PC-3 (cell line): ENCODE measurements around the gene MAML2. TPM values are rescaled to one million over a fixed set of nuclear protein-coding genes. Genes with fewer than 3 reads are reported as not detected.

Experiments
- ATAC-seq: fragments of 200-7000 bp; cut with Tn5 transposase; 2 replicates; pipeline ENCODE4 v1.9.1; 2020; ENCODE audit warnings: mild to moderate bottlenecking, moderate library complexity
- BruUV-seq: library from RNA; stranded (reverse); fragments of 400-500 nt; replicated peaks from 2 replicates; lab custom pipeline; 2021; lab: Mats Ljungman, UMichigan
- CTCF ChIA-PET: fragments of 300-600 bp; sonication (Branson Sonifier 250); formaldehyde crosslinking; loops from one replicate; lab custom pipeline; 2022; ENCODE audit warnings: antibody characterized with exemption; lab: Charles Lee
- POLR2A ChIA-PET: fragments of 300-600 bp; sonication (Branson Sonifier 250); formaldehyde crosslinking; loops from one replicate; lab custom pipeline; 2022; ENCODE audit warnings: antibody characterized with exemption; ENCODE audit not compliant: unreplicated experiment; lab: Charles Lee
- DNase-seq: peaks from one replicate; pipeline ENCODE4 v3.0.0-alpha.2; 2015
- H2AFZ ChIP-seq: fragments of 300-600 bp; sonication (generic); 2 replicates; pipeline ENCODE4 v1.6.0; 2016; ENCODE audit warnings: antibody characterized with exemption, low read length
- H3F3A ChIP-seq: fragments of 300-600 bp; sonication (generic); one replicate; pipeline ENCODE4 v1.6.0; 2017; ENCODE audit warnings: antibody characterized with exemption, low read length, control low read depth, mild to moderate bottlenecking; ENCODE audit not compliant: unreplicated experiment
- H3K27ac ChIP-seq: fragments of 300-600 bp; sonication (generic); 2 replicates; pipeline ENCODE4 v1.5.1; 2016; ENCODE audit warnings: mild to moderate bottlenecking, low read length
- H3K27me3 ChIP-seq: fragments of 300-600 bp; sonication (generic); 2 replicates; pipeline ENCODE4 v1.6.1; 2016; ENCODE audit warnings: low read length, mixed read lengths
- H3K36me3 ChIP-seq: fragments of 300-600 bp; sonication (generic); 2 replicates; pipeline ENCODE4 v1.6.1; 2016; ENCODE audit warnings: low read depth, mixed run types, low read length, mixed read lengths
- H3K4me1 ChIP-seq: fragments of 300-600 bp; sonication (generic); 2 replicates; pipeline ENCODE4 v1.5.1; 2016; ENCODE audit warnings: low read length; ENCODE audit not compliant: insufficient read depth
- H3K4me2 ChIP-seq: fragments of 300-600 bp; sonication (generic); 2 replicates; pipeline ENCODE4 v1.6.0; 2016; ENCODE audit warnings: low read length
- H3K4me3 ChIP-seq: fragments of 300-600 bp; sonication (generic); 2 replicates; pipeline ENCODE4 v1.5.1; 2016; ENCODE audit warnings: mild to moderate bottlenecking, low read length, mixed read lengths
- H3K79me2 ChIP-seq: fragments of 300-600 bp; sonication (generic); 2 replicates; pipeline ENCODE4 v1.6.1; 2017; ENCODE audit warnings: low read length, mixed read lengths
- H3K9ac ChIP-seq: fragments of 300-600 bp; sonication (generic); 2 replicates; pipeline ENCODE4 v1.6.0; 2016; ENCODE audit warnings: mild to moderate bottlenecking, low read length
- H3K9me2 ChIP-seq: fragments of 300-600 bp; sonication (generic); replicated peaks from 2 replicates; pipeline ENCODE4 v1.6.1; 2016; ENCODE audit warnings: mixed run types, low read length, mixed read lengths
- H3K9me3 ChIP-seq: fragments of 300-600 bp; sonication (generic); 2 replicates; pipeline ENCODE4 v1.6.1; 2016; ENCODE audit warnings: low read length, mixed read lengths
- H4K20me1 ChIP-seq: fragments of 300-600 bp; sonication (generic); 2 replicates; pipeline ENCODE4 v1.6.1; 2016; ENCODE audit warnings: low read length, mixed read lengths
- CTCF ChIP-seq: fragments of 300-600 bp; sonication (generic); conservative IDR thresholded peaks from 2 replicates; pipeline ENCODE4 v1.5.1; 2017; ENCODE audit warnings: antibody characterized with exemption, low read depth, mild to moderate bottlenecking, low read length
- EZH2 ChIP-seq: fragments of 300-600 bp; sonication (generic); IDR thresholded peaks from one replicate; pipeline ENCODE4 v1.6.1; 2017; ENCODE audit warnings: antibody characterized with exemption, mild to moderate bottlenecking, low read length; ENCODE audit not compliant: unreplicated experiment
- EZH2phosphoT487 ChIP-seq: fragments of 300-600 bp; sonication (generic); IDR thresholded peaks from 2 replicates; pipeline ENCODE4 v1.6.1; 2018; ENCODE audit warnings: mild to moderate bottlenecking, antibody characterized with exemption, low read length, borderline replicate concordance
- intact Hi-C: fragments of 100-400 bp; cut with micrococcal nuclease; formaldehyde crosslinking; loops from 2 replicates; pipeline ENCODE4 v1.9.0; 2023
- total RNA-seq: library from RNA; depleted of rRNA; stranded (reverse); fragments of >200 nt; gene quantifications from 2 replicates; pipeline ENCODE4 v1.2.3, GENCODE V29; 2014

Gene MAML2
- total RNA-seq, 1 experiment from 2014 or later = 10.9 TPM

GRCh38 chr11:96203567-96204365, 139.2 kb downstream of the MAML2 start:
- no peak overlapping the region for H3K4me3 ChIP-seq
- no peaks in the 10 kb centered on the region for H3K27me3 ChIP-seq
- H3K27ac ChIP-seq = no peak overlapping the region
- no peak overlapping the region for H2AFZ ChIP-seq
- CTCF ChIA-PET = no interaction called here
- no peaks in the 10 kb centered on the region for H3K79me2 ChIP-seq
- no peak for DNase-seq
- H4K20me1 ChIP-seq = no peaks in the 10 kb centered on the region
- no TSS peak for BruUV-seq
- H3K9me3 ChIP-seq = no peaks in the 10 kb centered on the region
- H3K36me3 ChIP-seq = no peaks in the 10 kb centered on the region
- H3K9ac ChIP-seq = no peak overlapping the region
- peaks cover 14% of the 10 kb centered on the region for H3F3A ChIP-seq
- ATAC-seq = no peak
- no peak for TF ChIP-seq CTCF
- TF ChIP-seq EZH2phosphoT487 = no peak
- TF ChIP-seq EZH2 = no peak
- H3K9me2 ChIP-seq = no peaks in the 10 kb centered on the region
- H3K4me1 ChIP-seq = peaks cover 42% of the 10 kb centered on the region
- no peak overlapping the region for H3K4me2 ChIP-seq
- intact Hi-C loops = loop anchor here (10.0 kb wide), 1 partner anchor 369 kb away; no protein-coding TSS in a partner anchor
- POLR2A ChIA-PET = no interaction called here

- Histone ChIP-seq H4K20me1 (no peaks in the 10 kb centered on the region), H3F3A (no peaks in the 10 kb centered on the region), H3K36me3 (0 out of 2 replicates have a peak, but pooled peaks cover 3% of the 10 kb centered on the region), H3K4me2 (peak overlapping the region; percentile 29), H2AFZ (0 out of 2 replicates have a peak overlapping the region, but pooled peaks have one; percentile 8), H3K9me2 (no peaks in the 10 kb centered on the region), H3K4me3 (no peak overlapping the region), H3K9me3 (no peaks in the 10 kb centered on the region), H3K27ac (peak overlapping the region; percentile 65), H3K4me1 (peaks cover 18% of the 10 kb centered on the region), H3K9ac (peak overlapping the region; percentile 18), H3K27me3 (no peaks in the 10 kb centered on the region), H3K79me2 (no peaks in the 10 kb centered on the region)
- ATAC-seq (peak; percentile 48), DNase-seq (peak; percentile 51)
- BruUV-seq = no TSS peak
- ChIA-PET POLR2A (no interaction called here), CTCF (interaction anchor here (1.0 kb wide), 1 partner anchor 143 kb away, joined by 3 read pairs; no protein-coding TSS in a partner anchor)
- intact Hi-C loops = loop anchor here (10.0 kb wide), 1 partner anchor 365 kb away; no protein-coding TSS in a partner anchor
- TF ChIP-seq EZH2 (no peak), CTCF (no peak), EZH2phosphoT487 (no peak)
Observed at GRCh38 chr11:96200243-96200642, 142.8 kb downstream of the MAML2 start.
